Measurements from ENCODE around the gene PHAF1.

GRCh38 chr16:67151431-67152097 is 41.8 kb downstream of the PHAF1 start:
- TF ChIP-seq CTCF (IDR thresholded peaks at IDR 0.05) (no peak), POLR2AphosphoS5 (IDR thresholded peaks at IDR 0.05; ENCODE audit: low read depth, low read length) (no peak), TCF7L2 (IDR thresholded peaks at IDR 0.05; ENCODE audit: low read depth, low read length) (no peak), REST (IDR thresholded peaks at IDR 0.05; ENCODE audit: insufficient read depth in 1 of 2, low read depth in 2 of 2, low read length in 1 of 2) (no peak), SIN3A (IDR thresholded peaks at IDR 0.05; ENCODE audit: borderline replicate concordance, insufficient read depth, low read depth, low read length) (no peak)

All from Panc1 (cell line).